ENCODE results near the gene LRRC45.

LRRC45 gene

GRCh38 chr17:82031885-82032627 is 9.0 kb downstream of the LRRC45 start (continued):
- TF ChIP-seq REST (tag by site-specific recombination; IDR thresholded peaks at IDR 0.05) (peak; percentile 47; the same call in 1 of the 2 replicates), ZNF692 (tag by site-specific recombination; IDR thresholded peaks at IDR 0.05) (peak; percentile 66; the same call in 1 of the 2 replicates), SP3 (tag by site-specific recombination; IDR thresholded peaks at IDR 0.05) (peak; percentile 84), BCL11B (tag by site-specific recombination; IDR thresholded peaks at IDR 0.05; ENCODE audit: low read depth) (peak; percentile 61; the same call in 1 of the 2 replicates)

GRCh38 chr17:82033359-82034085 is 10.4 kb downstream of the LRRC45 start:
- CTCF ChIA-PET, result interaction anchor here (7.2 kb wide), 1 partner anchor 12 kb away, joined by 42 read pairs; the partner anchor contains the start of genes CENPX and LRRC45
- TF ChIP-seq KLF17 (tag by site-specific recombination; IDR thresholded peaks at IDR 0.05) (peak; percentile 50; the same call in 1 of the 2 replicates), HIC1 (tag by site-specific recombination; IDR thresholded peaks at IDR 0.05) (peak; percentile 66), ZBTB48 (tag by site-specific recombination; IDR thresholded peaks at IDR 0.05) (0 out of 2 replicates have a peak, but pooled peaks have one; percentile 38), WT1 (tag by site-specific recombination; IDR thresholded peaks at IDR 0.05) (peak; percentile 44; the same call in 1 of the 2 replicates), ZNF341 (tag by site-specific recombination; IDR thresholded peaks at IDR 0.05; ENCODE audit: low read depth) (peak; percentile 51), KLF1 (tag by site-specific recombination; IDR thresholded peaks at IDR 0.05) (peak; percentile 12; the same call in 1 of the 2 replicates), BCL6B (tag by site-specific recombination; IDR thresholded peaks at IDR 0.05) (no peak), INSM2 (tag by site-specific recombination; IDR thresholded peaks at IDR 0.05) (no peak), SP2 (tag by site-specific recombination; IDR thresholded peaks at IDR 0.05) (peak; percentile 17; the same call in 1 of the 2 replicates), KLF8 (tag by site-specific recombination; IDR thresholded peaks at IDR 0.05) (0 out of 2 replicates have a peak, but pooled peaks have one; percentile 42), PATZ1 (tag by site-specific recombination; IDR thresholded peaks at IDR 0.05) (peak; percentile 37)
- H3K36me3 ChIP-seq (ENCODE audit: control insufficient read depth in 2 of 2, insufficient read depth in 1 of 2, low read length in 2 of 2), result peaks cover 0 to 51% of the 10 kb centered on the region in 2 experiments; a peak in 1 of 3 replicates

More at GRCh38 chr17:82033359-82034085, 10.4 kb downstream of the LRRC45 start:
- Histone ChIP-seq H3K9me3 (ENCODE audit: control insufficient read depth, insufficient read depth, low read depth, low read length) (no peaks in the 10 kb centered on the region), H3K27ac (ENCODE audit: extremely low read depth, low read depth, low read length) (no peak overlapping the region), H3K4me3 (ENCODE audit: low read depth, low read length) (no peak overlapping the region), H3K4me1 (ENCODE audit: control insufficient read depth, insufficient read depth, low read length) (peaks cover 10% of the 10 kb centered on the region)
- POLR2A ChIA-PET, result interaction anchor here (1.6 to 6.0 kb wide), 4 partner anchors 11 to 56 kb away, joined by 7 to 56 read pairs (median 21); partner anchors contain the start of genes CENPX, GPS1, LRRC45 and RFNG

Measured in HEK293 (cell line).